HepG2 (cell line): Measurements from ENCODE around the gene ZER1. TPM values are rescaled to one million over a fixed set of nuclear protein-coding genes. Genes with fewer than 3 reads are reported as not detected.
A peak's percentile ranks its signal among the peaks of the same experiment; 100 is the strongest.

ENCODE experiments used
- ATF4 ChIP-seq, 2 experiments: fragments of 450-650 bp in 1 of 2; sonication (generic) in 1 of 2; formaldehyde crosslinking; IDR thresholded peaks; 2 replicates each; pipeline versions ENCODE4 v1.5.0 to v1.8.0; 2020 to 2022; ENCODE audit warnings: mild to moderate bottlenecking in 1 of 2, missing genetic modification reagents in 1 of 2
- BRCA1 ChIP-seq: sonication (generic); formaldehyde crosslinking; IDR thresholded peaks from 2 replicates; pipeline ENCODE4 v1.4.0; 2020; ENCODE audit warnings: missing genetic modification reagents
- CCDC6 ChIP-seq: sonication (generic); formaldehyde crosslinking; IDR thresholded peaks from 2 replicates; pipeline ENCODE4 v1.8.1; 2022; ENCODE audit warnings: mild to moderate bottlenecking, missing genetic modification reagents, moderate library complexity
- CHD4 ChIP-seq: fragments of 200-600 bp; sonication (generic); IDR thresholded peaks from 2 replicates; pipeline ENCODE4 v1.7.0; 2017; ENCODE audit warnings: mild to moderate bottlenecking, low read length, borderline replicate concordance
- EHMT2 ChIP-seq: fragments of 200-600 bp; sonication (generic); IDR thresholded peaks from 2 replicates; pipeline ENCODE4 v1.7.0; 2017; ENCODE audit warnings: antibody characterized with exemption, low read depth, low read length, borderline replicate concordance
- FOXJ3 ChIP-seq: sonication (generic); formaldehyde crosslinking; IDR thresholded peaks from 2 replicates; pipeline ENCODE4 v1.4.0; 2020; ENCODE audit warnings: missing genetic modification reagents, mild to moderate bottlenecking, borderline replicate concordance
- GTF2F1 ChIP-seq: fragments of 150-350 bp; IDR thresholded peaks from 2 replicates; pipeline ENCODE4 v1.6.1; 2014; ENCODE audit warnings: low read length
- GZF1 ChIP-seq: sonication (generic); formaldehyde crosslinking; IDR thresholded peaks from 2 replicates; pipeline ENCODE4 v1.5.1; 2020; ENCODE audit warnings: mild to moderate bottlenecking, missing genetic modification reagents
- HOXA5 ChIP-seq: sonication (generic); formaldehyde crosslinking; IDR thresholded peaks from 2 replicates; pipeline ENCODE4 v1.4.0; 2020; ENCODE audit warnings: missing genetic modification reagents
- IKZF5 ChIP-seq: IDR thresholded peaks from 2 replicates; pipeline ENCODE4 v1.6.1; 2018; ENCODE audit warnings: missing genetic modification reagents, mild to moderate bottlenecking, missing compliant biosample characterization
- IRF1 ChIP-seq: sonication (generic); formaldehyde crosslinking; IDR thresholded peaks from 2 replicates; pipeline ENCODE4 v1.4.0; 2020; ENCODE audit warnings: low read depth, mild to moderate bottlenecking, missing genetic modification reagents
- MIXL1 ChIP-seq: IDR thresholded peaks from 2 replicates; pipeline ENCODE4 v1.6.1; 2016
- PRDM10 ChIP-seq: sonication (generic); formaldehyde crosslinking; IDR thresholded peaks from 2 replicates; pipeline ENCODE4 v1.4.0; 2020; ENCODE audit warnings: low read depth, missing genetic modification reagents
- SNAPC4 ChIP-seq: sonication (generic); formaldehyde crosslinking; IDR thresholded peaks from 2 replicates; pipeline ENCODE4 v1.4.0; 2020; ENCODE audit warnings: mild to moderate bottlenecking, missing genetic modification reagents
- ZNF180 ChIP-seq: sonication (generic); formaldehyde crosslinking; IDR thresholded peaks from 2 replicates; pipeline ENCODE4 v1.4.0; 2020; ENCODE audit warnings: low read depth, missing genetic modification reagents, borderline replicate concordance
- ZNF34 ChIP-seq: sonication (generic); formaldehyde crosslinking; IDR thresholded peaks from 2 replicates; pipeline ENCODE4 v1.4.0; 2020; ENCODE audit warnings: mild to moderate bottlenecking, missing genetic modification reagents, borderline replicate concordance
- ZNF616 ChIP-seq: sonication (generic); formaldehyde crosslinking; IDR thresholded peaks from 2 replicates; pipeline ENCODE4 v1.5.0; 2020; ENCODE audit warnings: low read depth, mild to moderate bottlenecking, missing genetic modification reagents
- ZSCAN21 ChIP-seq: sonication (generic); formaldehyde crosslinking; IDR thresholded peaks from 2 replicates; pipeline ENCODE4 v1.8.0; 2022; ENCODE audit warnings: mild to moderate bottlenecking, missing genetic modification reagents, moderate library complexity, borderline replicate concordance
- polyA plus RNA-seq, 8 experiments: library from polyadenylated mRNA; depleted of rRNA in 3 of 8; stranded (reverse) in 7 of 8; unstranded in 1 of 8; fragments of >200 nt; fragmentation: Illumina TruSeq in 4 of 8; extraction: Trizol in 4 of 8; gene quantifications; 2 replicates each; pipeline versions ENCODE4 v1.2.1 to v1.2.3, GENCODE V29; 2011 to 2016; ENCODE audit warnings: low read depth in 4 of 8, missing spikeins in 1 of 8, mixed read lengths in 1 of 8; ENCODE audit not compliant: insufficient read depth in 1 of 8
- total RNA-seq, 5 experiments: library from RNA; depleted of rRNA; stranded (reverse); fragments of >200 nt; fragmentation: Illumina TruSeq; extraction: Trizol; gene quantifications; 2 replicates each; pipeline ENCODE4 v1.2.3, GENCODE V29; 2016; ENCODE audit warnings: low read depth in 1 of 5

Gene ZER1
- total and polyA plus RNA-seq, 2 of the 13 experiments (the other 11 are each of a cell fraction or from before 2014, with no cell fraction given) = 7.7 to 40.0 TPM

- no peak for TF ChIP-seq IRF1 (CRISPR knock-in tag)
- TF ChIP-seq ZNF180 (CRISPR knock-in tag) = no peak
- TF ChIP-seq EHMT2 = no peak
- no peak for TF ChIP-seq HOXA5 (CRISPR knock-in tag)
- no peak for TF ChIP-seq GZF1 (CRISPR knock-in tag)
- TF ChIP-seq BRCA1 (CRISPR knock-in tag) = no peak
- no peak for TF ChIP-seq ZNF616 (CRISPR knock-in tag)
- TF ChIP-seq FOXJ3 (CRISPR knock-in tag) = no peak
- no peak for TF ChIP-seq MIXL1 (CRISPR knock-in tag)
- peak; percentile 11; the same call in 1 of the 2 replicates for TF ChIP-seq CCDC6 (CRISPR knock-in tag)
- TF ChIP-seq GTF2F1 = no peak
- no peak for TF ChIP-seq SNAPC4 (CRISPR knock-in tag)
- TF ChIP-seq ATF4 (CRISPR knock-in tag; IDR thresholded peaks at IDR 0.05) = no peak
- no peak for TF ChIP-seq PRDM10 (CRISPR knock-in tag)
- no peak for TF ChIP-seq CHD4
- no peak for TF ChIP-seq IKZF5
- TF ChIP-seq ZNF34 (CRISPR knock-in tag) = no peak
- TF ChIP-seq ZSCAN21 (CRISPR knock-in tag) = no peak
Measured at GRCh38 chr9:128702949-128703615, 68.6 kb downstream of the ZER1 start (continued).
